ENCODE data around the gene EDEM2. TPM values are rescaled to one million over a fixed set of nuclear protein-coding genes. Genes with fewer than 3 reads are reported as not detected.

Gene EDEM2
- total and polyA plus RNA-seq, 2 of the 13 experiments (the other 11 are each of a cell fraction or from before 2014, with no cell fraction given): 33.1 to 46.9 TPM

- Histone ChIP-seq H3K79me2 (ENCODE audit: insufficient read depth, low read length) (no peaks in the 10 kb centered on the region), H3K36me3 (replicated peaks in 1 of 2; ENCODE audit: control insufficient read depth in 1 of 2, insufficient read depth in 2 of 2, low read length in 2 of 2) (peaks cover 21 to 37% of the 10 kb centered on the region in 2 experiments), H3K4me3 (replicated peaks in 1 of 3; ENCODE audit: insufficient read depth in 1 of 3, low read depth in 2 of 3, low read length in 3 of 3) (no peak overlapping the region), H3K9ac (ENCODE audit: insufficient read depth, low read depth, low read length) (no peak overlapping the region), H3K27ac (ENCODE audit: extremely low read length, insufficient read depth, low read length) (no peak overlapping the region), H3K4me1 (ENCODE audit: insufficient read depth, low read length) (peaks cover 17% of the 10 kb centered on the region), H3K27me3 (ENCODE audit: control insufficient read depth in 1 of 2, insufficient read depth in 2 of 2, low read length in 2 of 2) (no peaks in the 10 kb centered on the region), H3K4me2 (ENCODE audit: low read depth, low read length) (no peak overlapping the region), H3K9me3 (ENCODE audit: low read length) (no peaks in the 10 kb centered on the region), H2AFZ (ENCODE audit: low read length) (no peak overlapping the region), H4K20me1 (ENCODE audit: insufficient read depth, low read length) (no peaks in the 10 kb centered on the region)
- CTCF ChIA-PET (ENCODE audit: low intra/inter-chr PET ratio, low total read pairs): no interaction called here
- in situ Hi-C loops (cut with HindIII; ENCODE audit: extremely low pct_ligation_motif_present, low pct_unique_long_range_greater_than_20kb) (loop anchor here (25.0 kb wide), 1 partner anchor 304 kb away; the partner anchor contains the start of gene GDF5), intact Hi-C loops (cut with micrococcal nuclease; ENCODE audit: unreplicated experiment) (no loop called here)
- FAIRE-seq (no peak), DNase-seq (ENCODE audit: low spot score) (no peak), ATAC-seq (no peak)
- BruUV-seq (replicated peaks): no TSS peak
- POLR2A ChIA-PET: no interaction called here
- 97% methylated on average over 5 of the region's 5 CpGs for WGBS (ENCODE audit: low lambda C conversion rate)
- TF ChIP-seq, protein P1, sequence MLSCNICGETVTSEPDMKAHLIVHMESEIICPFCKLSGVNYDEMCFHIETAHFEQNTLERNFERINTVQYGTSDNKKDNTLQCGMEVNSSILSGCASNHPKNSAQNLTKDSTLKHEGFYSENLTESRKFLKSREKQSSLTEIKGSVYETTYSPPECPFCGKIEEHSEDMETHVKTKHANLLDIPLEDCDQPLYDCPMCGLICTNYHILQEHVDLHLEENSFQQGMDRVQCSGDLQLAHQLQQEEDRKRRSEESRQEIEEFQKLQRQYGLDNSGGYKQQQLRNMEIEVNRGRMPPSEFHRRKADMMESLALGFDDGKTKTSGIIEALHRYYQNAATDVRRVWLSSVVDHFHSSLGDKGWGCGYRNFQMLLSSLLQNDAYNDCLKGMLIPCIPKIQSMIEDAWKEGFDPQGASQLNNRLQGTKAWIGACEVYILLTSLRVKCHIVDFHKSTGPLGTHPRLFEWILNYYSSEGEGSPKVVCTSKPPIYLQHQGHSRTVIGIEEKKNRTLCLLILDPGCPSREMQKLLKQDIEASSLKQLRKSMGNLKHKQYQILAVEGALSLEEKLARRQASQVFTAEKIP (CRISPR knock-in tag; IDR thresholded peaks at IDR 0.05; ENCODE audit: borderline replicate concordance): no peak
- no peak for TF ChIP-seq ZBTB7B (CRISPR knock-in tag; IDR thresholded peaks at IDR 0.05)
- no peak for TF ChIP-seq SIN3A (IDR thresholded peaks at IDR 0.05; ENCODE audit: borderline replicate concordance, low read depth, low read length)
- no peak for TF ChIP-seq ZNF432 (CRISPR knock-in tag; IDR thresholded peaks at IDR 0.05; ENCODE audit: borderline replicate concordance)
- no peak for TF ChIP-seq SAFB2 (CRISPR knock-in tag; IDR thresholded peaks at IDR 0.05; ENCODE audit: borderline replicate concordance, low read depth)
- TF ChIP-seq ZNF83 (CRISPR knock-in tag; IDR thresholded peaks at IDR 0.05; ENCODE audit: borderline replicate concordance): no peak
- TF ChIP-seq CHD4 (IDR thresholded peaks at IDR 0.05; ENCODE audit: borderline replicate concordance, low read length): no peak
- TF ChIP-seq ZNF770 (CRISPR knock-in tag; IDR thresholded peaks at IDR 0.05): no peak
- TF ChIP-seq SMARCC2 (IDR thresholded peaks at IDR 0.05): no peak
These were observed 14.1 kb downstream of the EDEM2 start for GRCh38 chr20:35133031-35133430.

Measured in HepG2 (cell line).